Measurements from ENCODE around the gene MRPL52.

GRCh38 chr14:22837114-22837749 lies 7.5 kb downstream of the MRPL52 start:
- TF ChIP-seq CTCF (conservative IDR thresholded peaks at IDR 0.05; ENCODE audit: low read length), result no peak
- no peak for TF ChIP-seq EZH2phosphoT487 (IDR thresholded peaks at IDR 0.05; ENCODE audit: borderline replicate concordance, low read depth, low read length)
